Measurements from ENCODE around the gene DNAJC12.

DNA sequence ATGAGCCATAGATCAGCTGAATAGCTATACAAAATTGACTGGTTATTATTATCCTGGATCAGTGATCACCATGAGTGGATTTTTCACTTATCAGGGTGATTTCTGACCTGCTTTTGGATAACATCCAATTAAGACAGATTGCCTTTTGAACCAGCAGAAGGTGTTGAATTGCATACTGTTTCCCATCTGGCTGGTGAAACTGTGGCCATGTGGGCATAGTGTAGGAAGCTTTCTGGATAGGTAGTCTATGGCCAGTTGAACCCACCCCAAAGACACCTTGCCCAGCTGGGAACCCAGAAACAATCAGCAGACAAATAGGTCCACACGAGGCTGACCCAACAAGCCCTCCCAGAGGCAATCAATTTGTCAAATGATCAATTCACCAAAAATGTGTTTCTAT lies 29.3 kb downstream of the DNAJC12 start:
- TF ChIP-seq POLR2AphosphoS5 (IDR thresholded peaks at IDR 0.05; ENCODE audit: low read depth, low read length) = no peak
- TF ChIP-seq USF2 (IDR thresholded peaks at IDR 0.05; ENCODE audit: borderline replicate concordance, low read depth, low read length) = no peak
- TF ChIP-seq, protein P1, sequence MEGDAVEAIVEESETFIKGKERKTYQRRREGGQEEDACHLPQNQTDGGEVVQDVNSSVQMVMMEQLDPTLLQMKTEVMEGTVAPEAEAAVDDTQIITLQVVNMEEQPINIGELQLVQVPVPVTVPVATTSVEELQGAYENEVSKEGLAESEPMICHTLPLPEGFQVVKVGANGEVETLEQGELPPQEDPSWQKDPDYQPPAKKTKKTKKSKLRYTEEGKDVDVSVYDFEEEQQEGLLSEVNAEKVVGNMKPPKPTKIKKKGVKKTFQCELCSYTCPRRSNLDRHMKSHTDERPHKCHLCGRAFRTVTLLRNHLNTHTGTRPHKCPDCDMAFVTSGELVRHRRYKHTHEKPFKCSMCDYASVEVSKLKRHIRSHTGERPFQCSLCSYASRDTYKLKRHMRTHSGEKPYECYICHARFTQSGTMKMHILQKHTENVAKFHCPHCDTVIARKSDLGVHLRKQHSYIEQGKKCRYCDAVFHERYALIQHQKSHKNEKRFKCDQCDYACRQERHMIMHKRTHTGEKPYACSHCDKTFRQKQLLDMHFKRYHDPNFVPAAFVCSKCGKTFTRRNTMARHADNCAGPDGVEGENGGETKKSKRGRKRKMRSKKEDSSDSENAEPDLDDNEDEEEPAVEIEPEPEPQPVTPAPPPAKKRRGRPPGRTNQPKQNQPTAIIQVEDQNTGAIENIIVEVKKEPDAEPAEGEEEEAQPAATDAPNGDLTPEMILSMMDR (IDR thresholded peaks at IDR 0.05) = no peak
- no peak for TF ChIP-seq EZH2phosphoT487 (IDR thresholded peaks at IDR 0.05; ENCODE audit: borderline replicate concordance, low read depth)
